ENCODE measurements around the gene HAUS8. TPM values are rescaled to one million over a fixed set of nuclear protein-coding genes. Genes with fewer than 3 reads are reported as not detected.
A peak's percentile ranks its signal among the peaks of the same experiment; 100 is the strongest.
"Not testable (repeated sequence)": the region's sequence is repeated elsewhere in the genome, so short reads cannot be mapped to it uniquely, and the experiment has no call there.

HAUS8 gene
- total RNA-seq, 1 donor from 2014 or later = 18.8 TPM

DNA sequence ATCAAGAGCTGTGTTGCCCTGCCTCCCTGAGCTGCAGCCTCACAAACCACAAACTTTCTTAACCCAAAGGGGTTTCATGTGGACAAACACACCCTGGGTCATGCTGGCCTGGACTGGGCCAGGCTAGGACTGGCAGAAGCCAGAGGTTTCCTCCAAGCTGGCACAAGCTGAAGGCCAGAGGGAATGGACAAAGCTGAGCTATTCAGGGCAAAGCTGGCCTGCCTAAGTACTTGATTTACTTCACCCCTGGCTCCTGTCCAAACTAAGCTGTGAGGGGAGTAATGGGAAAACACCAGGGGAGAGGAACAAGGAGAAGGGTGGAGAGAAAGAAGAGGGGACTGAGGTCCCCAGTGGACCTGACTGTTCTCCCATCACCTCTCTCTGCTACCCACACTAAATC, 54.9 kb downstream of the HAUS8 start:
- Mint-ChIP-seq H3K36me3 (peaks cover 24% of the 10 kb centered on the region), H3K4me3 (no peak overlapping the region), H3K9me3 (peaks cover 11% of the 10 kb centered on the region), H3K27ac (no peak overlapping the region), H3K4me1 (ENCODE audit: unreplicated experiment) (peaks cover 8% of the 10 kb centered on the region), H3K27me3 (peaks cover 3% of the 10 kb centered on the region)
- DNase-seq (ENCODE audit: extremely low spot score, unreplicated experiment) = no peak
- TF ChIP-seq, protein P1, sequence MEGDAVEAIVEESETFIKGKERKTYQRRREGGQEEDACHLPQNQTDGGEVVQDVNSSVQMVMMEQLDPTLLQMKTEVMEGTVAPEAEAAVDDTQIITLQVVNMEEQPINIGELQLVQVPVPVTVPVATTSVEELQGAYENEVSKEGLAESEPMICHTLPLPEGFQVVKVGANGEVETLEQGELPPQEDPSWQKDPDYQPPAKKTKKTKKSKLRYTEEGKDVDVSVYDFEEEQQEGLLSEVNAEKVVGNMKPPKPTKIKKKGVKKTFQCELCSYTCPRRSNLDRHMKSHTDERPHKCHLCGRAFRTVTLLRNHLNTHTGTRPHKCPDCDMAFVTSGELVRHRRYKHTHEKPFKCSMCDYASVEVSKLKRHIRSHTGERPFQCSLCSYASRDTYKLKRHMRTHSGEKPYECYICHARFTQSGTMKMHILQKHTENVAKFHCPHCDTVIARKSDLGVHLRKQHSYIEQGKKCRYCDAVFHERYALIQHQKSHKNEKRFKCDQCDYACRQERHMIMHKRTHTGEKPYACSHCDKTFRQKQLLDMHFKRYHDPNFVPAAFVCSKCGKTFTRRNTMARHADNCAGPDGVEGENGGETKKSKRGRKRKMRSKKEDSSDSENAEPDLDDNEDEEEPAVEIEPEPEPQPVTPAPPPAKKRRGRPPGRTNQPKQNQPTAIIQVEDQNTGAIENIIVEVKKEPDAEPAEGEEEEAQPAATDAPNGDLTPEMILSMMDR (conservative IDR thresholded peaks at IDR 0.05) = no peak

DNA sequence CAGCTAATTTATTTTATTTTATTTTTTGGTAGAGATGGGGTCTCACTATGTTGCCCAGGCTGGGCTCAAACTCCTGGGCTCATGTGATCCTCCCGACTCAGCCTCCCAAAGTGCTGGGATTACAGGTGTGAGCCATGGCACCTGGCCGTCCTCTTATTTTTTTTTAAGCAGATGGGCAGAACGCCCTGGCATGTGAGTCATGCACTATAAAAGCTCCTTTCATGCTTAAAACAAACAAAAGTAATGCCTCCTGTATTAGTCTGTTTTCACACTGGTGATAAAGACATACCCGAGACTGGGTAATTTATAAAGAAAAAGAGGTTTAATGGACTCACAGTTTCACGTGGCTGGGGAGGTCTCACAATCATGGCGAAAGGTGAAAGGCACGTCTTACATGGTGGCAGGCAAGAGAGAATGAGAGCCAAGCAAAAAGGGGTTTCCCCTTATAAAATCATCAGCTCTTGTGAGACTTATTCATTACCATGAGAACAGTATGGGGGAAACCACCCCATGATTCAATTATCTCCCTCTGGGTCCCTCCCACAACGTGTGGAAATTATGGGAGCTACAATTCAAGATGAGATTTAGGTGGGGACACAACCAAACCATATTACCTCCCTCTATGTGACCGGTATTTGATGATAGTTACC, 60.9 kb downstream of the HAUS8 start:
- H3K27ac Mint-ChIP-seq; H3K9me3 Mint-ChIP-seq; H3K4me3 Mint-ChIP-seq; H3K4me1 Mint-ChIP-seq (ENCODE audit: unreplicated experiment); H3K27me3 Mint-ChIP-seq; DNase-seq (ENCODE audit: extremely low spot score, unreplicated experiment); H3K36me3 Mint-ChIP-seq: not testable (repeated sequence)

DNA sequence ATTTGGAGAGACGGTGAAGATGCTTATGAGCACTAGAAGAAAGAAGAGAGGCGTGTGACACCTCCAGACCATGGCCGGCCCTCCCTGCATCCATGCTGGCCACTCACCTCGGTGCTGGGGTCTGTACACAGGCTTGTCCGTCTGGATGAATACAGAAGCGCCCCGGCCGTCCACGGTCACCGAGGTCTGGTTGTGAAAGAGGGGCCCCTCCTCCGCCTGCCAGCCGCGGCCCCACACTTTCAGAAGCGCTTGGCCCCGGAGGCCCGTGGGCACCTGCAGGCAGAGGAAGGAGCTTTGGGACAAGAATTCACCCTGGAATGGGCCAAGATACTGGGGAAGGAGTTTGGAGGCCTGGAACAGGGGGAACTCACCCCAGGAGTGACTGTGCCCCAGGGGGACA, 63.8 kb downstream of the HAUS8 start:
- H3K27me3 Mint-ChIP-seq = no peaks in the 10 kb centered on the region

DNA sequence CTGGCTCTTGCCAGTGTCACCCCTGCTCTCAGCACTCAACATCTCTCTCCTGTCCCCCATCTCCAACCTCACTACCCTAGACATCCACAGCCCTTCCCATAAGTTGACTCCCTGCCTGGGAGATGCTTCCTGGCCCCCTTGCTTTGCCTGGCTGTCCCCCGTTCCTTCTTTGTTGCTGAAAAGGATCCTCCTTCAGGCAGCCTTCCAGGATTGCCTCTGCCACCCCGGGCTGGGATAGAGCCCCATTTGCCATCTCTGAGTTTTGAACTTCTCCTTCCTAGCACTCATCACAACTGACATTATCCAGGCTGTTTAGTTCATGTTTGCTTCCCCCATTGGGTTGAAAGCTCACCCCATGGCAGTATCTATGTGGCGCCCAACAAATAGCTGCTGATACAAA, 68.7 kb downstream of the HAUS8 start:
- no peaks in the 10 kb centered on the region for H3K27me3 Mint-ChIP-seq
- no peaks in the 10 kb centered on the region for H3K9me3 Mint-ChIP-seq
- peaks cover 3% of the 10 kb centered on the region for H3K36me3 Mint-ChIP-seq
- H3K4me1 Mint-ChIP-seq (ENCODE audit: unreplicated experiment) = no peaks in the 10 kb centered on the region
- no peak overlapping the region for H3K4me3 Mint-ChIP-seq
- no peak for DNase-seq (ENCODE audit: extremely low spot score, unreplicated experiment)
- no peak overlapping the region for H3K27ac Mint-ChIP-seq
- TF ChIP-seq, protein P1 (conservative IDR thresholded peaks at IDR 0.05) = no peak

More for the DNA sequence above, 63.8 kb downstream of the HAUS8 start:
- Mint-ChIP-seq H3K4me1 (ENCODE audit: unreplicated experiment) (no peaks in the 10 kb centered on the region), H3K27ac (no peak overlapping the region), H3K4me3 (no peak overlapping the region), H3K9me3 (no peaks in the 10 kb centered on the region), H3K36me3 (peaks cover 3% of the 10 kb centered on the region)
- TF ChIP-seq, protein P1 (conservative IDR thresholded peaks at IDR 0.05) = no peak
- DNase-seq (ENCODE audit: extremely low spot score, unreplicated experiment) = no peak

DNA sequence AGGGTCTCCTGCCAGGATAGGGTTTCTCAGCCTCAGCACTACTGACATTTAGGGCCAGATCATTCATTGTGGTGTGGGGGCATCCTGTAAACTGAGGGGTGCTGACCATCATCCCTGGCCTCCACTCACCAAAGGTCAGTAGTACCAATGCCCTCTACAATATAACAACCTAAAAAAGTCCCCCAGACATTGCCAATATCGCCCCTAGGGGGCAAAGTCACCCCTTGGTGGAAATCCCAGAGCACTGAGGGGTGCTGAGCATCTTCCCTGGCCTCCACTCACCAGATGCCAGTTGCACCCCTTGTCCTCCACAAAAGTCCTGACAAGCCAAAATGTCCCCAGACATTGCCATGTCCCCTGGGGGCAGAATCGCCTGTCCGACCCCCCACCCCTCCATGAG, 70.3 kb downstream of the HAUS8 start:
- H3K4me3 Mint-ChIP-seq = no peak overlapping the region
- TF ChIP-seq, protein P1 (conservative IDR thresholded peaks at IDR 0.05) = peak; percentile 27
- no peaks in the 10 kb centered on the region for H3K4me1 Mint-ChIP-seq (ENCODE audit: unreplicated experiment)
- no peaks in the 10 kb centered on the region for H3K9me3 Mint-ChIP-seq
- no peak for DNase-seq (ENCODE audit: extremely low spot score, unreplicated experiment)
- H3K27me3 Mint-ChIP-seq = no peaks in the 10 kb centered on the region
- H3K27ac Mint-ChIP-seq = no peak overlapping the region
- H3K36me3 Mint-ChIP-seq = peaks cover 3% of the 10 kb centered on the region

DNA sequence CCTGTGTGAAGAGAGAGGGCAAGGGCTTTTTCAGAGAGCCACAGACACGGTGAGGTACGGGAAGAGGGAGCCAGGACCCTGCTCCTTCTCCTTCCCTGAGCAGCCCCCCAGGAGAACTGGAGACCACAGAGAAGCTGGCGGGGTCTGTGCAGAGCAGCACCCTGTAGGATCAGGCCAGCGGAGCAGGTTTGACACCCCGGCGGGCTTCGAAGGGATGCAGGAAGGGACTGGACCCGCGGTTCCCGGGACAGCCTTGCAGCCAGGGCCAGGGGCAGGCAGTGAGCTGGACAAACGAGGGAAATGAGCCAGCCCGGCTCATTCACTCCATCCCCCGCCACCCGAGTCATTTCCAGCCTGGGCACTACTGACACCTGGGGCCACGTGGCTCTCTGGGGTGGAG, 70.9 kb downstream of the HAUS8 start:
- no peak for DNase-seq (ENCODE audit: extremely low spot score, unreplicated experiment)
- Mint-ChIP-seq H3K36me3 (peaks cover 3% of the 10 kb centered on the region), H3K9me3 (no peaks in the 10 kb centered on the region), H3K4me1 (ENCODE audit: unreplicated experiment) (no peaks in the 10 kb centered on the region), H3K27ac (no peak overlapping the region), H3K4me3 (no peak overlapping the region), H3K27me3 (no peaks in the 10 kb centered on the region)
- TF ChIP-seq, protein P1 (conservative IDR thresholded peaks at IDR 0.05) = no peak

All from type B pancreatic cell (in vitro differentiated cells).